ENCODE data around the gene PRKAR2B. TPM values are rescaled to one million over a fixed set of nuclear protein-coding genes. Genes with fewer than 3 reads are reported as not detected.

The PRKAR2B gene
- polyA plus RNA-seq, 1 of the 3 experiments (the other 2 are of a cell fraction): 17.3 TPM

DNA sequence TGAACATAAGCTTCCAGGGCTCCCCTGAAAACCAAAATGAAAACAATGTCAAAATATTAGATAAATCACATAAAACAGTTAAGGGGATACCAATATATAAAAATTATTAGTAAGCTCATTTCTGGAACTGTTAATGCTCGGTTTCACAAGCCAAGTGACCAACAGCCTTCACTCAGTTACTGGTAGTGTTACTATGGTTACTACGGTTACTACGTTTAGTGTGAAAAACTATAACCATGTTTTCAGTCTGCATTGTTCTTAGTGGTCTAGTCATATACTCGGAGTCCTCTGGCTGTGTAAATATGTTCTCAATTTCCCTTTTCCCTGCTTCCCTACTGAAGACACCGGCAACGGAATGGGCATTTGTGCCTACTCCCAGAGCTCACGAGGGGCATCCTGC is 159.1 kb downstream of the PRKAR2B start (continued):
- TF ChIP-seq, protein P1, sequence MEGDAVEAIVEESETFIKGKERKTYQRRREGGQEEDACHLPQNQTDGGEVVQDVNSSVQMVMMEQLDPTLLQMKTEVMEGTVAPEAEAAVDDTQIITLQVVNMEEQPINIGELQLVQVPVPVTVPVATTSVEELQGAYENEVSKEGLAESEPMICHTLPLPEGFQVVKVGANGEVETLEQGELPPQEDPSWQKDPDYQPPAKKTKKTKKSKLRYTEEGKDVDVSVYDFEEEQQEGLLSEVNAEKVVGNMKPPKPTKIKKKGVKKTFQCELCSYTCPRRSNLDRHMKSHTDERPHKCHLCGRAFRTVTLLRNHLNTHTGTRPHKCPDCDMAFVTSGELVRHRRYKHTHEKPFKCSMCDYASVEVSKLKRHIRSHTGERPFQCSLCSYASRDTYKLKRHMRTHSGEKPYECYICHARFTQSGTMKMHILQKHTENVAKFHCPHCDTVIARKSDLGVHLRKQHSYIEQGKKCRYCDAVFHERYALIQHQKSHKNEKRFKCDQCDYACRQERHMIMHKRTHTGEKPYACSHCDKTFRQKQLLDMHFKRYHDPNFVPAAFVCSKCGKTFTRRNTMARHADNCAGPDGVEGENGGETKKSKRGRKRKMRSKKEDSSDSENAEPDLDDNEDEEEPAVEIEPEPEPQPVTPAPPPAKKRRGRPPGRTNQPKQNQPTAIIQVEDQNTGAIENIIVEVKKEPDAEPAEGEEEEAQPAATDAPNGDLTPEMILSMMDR (IDR thresholded peaks at IDR 0.05): no peak
- TF ChIP-seq, protein P2, sequence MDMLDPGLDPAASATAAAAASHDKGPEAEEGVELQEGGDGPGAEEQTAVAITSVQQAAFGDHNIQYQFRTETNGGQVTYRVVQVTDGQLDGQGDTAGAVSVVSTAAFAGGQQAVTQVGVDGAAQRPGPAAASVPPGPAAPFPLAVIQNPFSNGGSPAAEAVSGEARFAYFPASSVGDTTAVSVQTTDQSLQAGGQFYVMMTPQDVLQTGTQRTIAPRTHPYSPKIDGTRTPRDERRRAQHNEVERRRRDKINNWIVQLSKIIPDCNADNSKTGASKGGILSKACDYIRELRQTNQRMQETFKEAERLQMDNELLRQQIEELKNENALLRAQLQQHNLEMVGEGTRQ (IDR thresholded peaks at IDR 0.05; ENCODE audit: borderline replicate concordance, low read depth, low read length): no peak
- TF ChIP-seq FOSL2 (IDR thresholded peaks at IDR 0.05; ENCODE audit: borderline replicate concordance, low read depth) (no peak), RFX5 (IDR thresholded peaks at IDR 0.05; ENCODE audit: low read length) (no peak), TCF12 (IDR thresholded peaks at IDR 0.05) (no peak), NRF1 (IDR thresholded peaks at IDR 0.05; ENCODE audit: low read depth, low read length) (no peak), TEAD4 (IDR thresholded peaks at IDR 0.05; ENCODE audit: borderline replicate concordance, insufficient read depth) (no peak)

DNA sequence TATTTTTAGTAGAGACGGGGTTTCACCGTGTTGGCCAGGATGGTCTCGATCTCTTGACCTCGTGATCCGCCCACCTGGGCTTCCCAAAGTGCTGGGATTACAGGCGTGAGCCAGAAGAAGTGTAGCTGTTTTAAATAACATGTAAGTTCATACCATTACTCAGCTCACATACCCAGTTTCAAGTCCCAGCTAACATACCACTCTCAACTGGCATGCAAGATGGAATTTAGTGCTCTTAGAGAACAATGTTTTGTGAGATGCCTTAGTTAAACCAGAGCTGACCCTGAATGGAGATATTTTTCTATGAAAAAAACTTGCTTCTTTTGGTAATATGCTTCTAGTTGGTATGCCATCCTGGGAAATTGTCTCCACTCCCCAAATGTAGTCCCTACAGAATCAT is 161.6 kb downstream of the PRKAR2B start:
- H3K79me2 ChIP-seq (ENCODE audit: insufficient read depth): no peaks in the 10 kb centered on the region
- H3K4me1 ChIP-seq (ENCODE audit: control insufficient read depth in 1 of 2, insufficient read depth in 2 of 2, low read depth in 1 of 2, low read length in 1 of 2): peaks cover 0 to 14% of the 10 kb centered on the region in 2 experiments; a peak in 2 of 4 replicates
- 95% methylated on average over 6 of the region's 6 CpGs for WGBS (ENCODE audit: low lambda C conversion rate)
- peaks cover 47 to 83% of the 10 kb centered on the region in 2 experiments for H3K36me3 ChIP-seq (replicated peaks in 1 of 2; ENCODE audit: control insufficient read depth in 1 of 2, insufficient read depth in 2 of 2, low read length in 1 of 2)
- POLR2A ChIA-PET: no interaction called here
- no peak overlapping the region; a peak in 1 of 4 replicates for H3K27ac ChIP-seq (ENCODE audit: low read depth in 2 of 2, low read length in 1 of 2)
- H3K4me3 ChIP-seq (ENCODE audit: low read depth in 2 of 2, low read length in 1 of 2): no peak overlapping the region
- H2AFZ ChIP-seq (ENCODE audit: low read depth): no peak overlapping the region
- H3K4me2 ChIP-seq: no peak overlapping the region
- no peaks in the 10 kb centered on the region for H3K9me2 ChIP-seq
- no peaks in the 10 kb centered on the region for H3K27me3 ChIP-seq (ENCODE audit: insufficient read depth)
- TF ChIP-seq RXRA (IDR thresholded peaks at IDR 0.05; ENCODE audit: borderline replicate concordance, low read depth) (no peak), ELF1 (IDR thresholded peaks at IDR 0.05) (no peak), SMC3 (IDR thresholded peaks at IDR 0.05; ENCODE audit: low read depth, low read length) (no peak), MEF2A (IDR thresholded peaks at IDR 0.05; ENCODE audit: borderline replicate concordance, low read depth) (no peak), TEAD4 (IDR thresholded peaks at IDR 0.05; ENCODE audit: borderline replicate concordance, insufficient read depth) (no peak), MXI1 (IDR thresholded peaks at IDR 0.05; ENCODE audit: low read depth, low read length) (no peak), POLR2AphosphoS5 (IDR thresholded peaks at IDR 0.05; ENCODE audit: low read depth, low read length) (no peak), FOSL2 (IDR thresholded peaks at IDR 0.05; ENCODE audit: borderline replicate concordance, low read depth) (no peak), EP300 (IDR thresholded peaks at IDR 0.05; ENCODE audit: borderline replicate concordance in 1 of 2, low read depth in 1 of 2, low read length in 1 of 2) (no peak), RFX5 (IDR thresholded peaks at IDR 0.05; ENCODE audit: low read length) (no peak)
- TF ChIP-seq, protein P1 (IDR thresholded peaks at IDR 0.05): no peak
- no peaks in the 10 kb centered on the region for H3K9me3 ChIP-seq
- no peak for DNase-seq
- CTCF ChIA-PET: interaction anchor here (1.3 to 6.3 kb wide), 5 partner anchors 12 to 669 kb away, joined by 4 to 28 read pairs (median 5); no protein-coding TSS in a partner anchor
- peaks cover 6% of the 10 kb centered on the region for H3F3A ChIP-seq (replicated peaks; ENCODE audit: insufficient read depth)
- H3K9ac ChIP-seq: no peak overlapping the region
- no peaks in the 10 kb centered on the region for H4K20me1 ChIP-seq (ENCODE audit: insufficient read depth)

Data from SK-N-SH (cell line).